Glutamatergic neuron (in vitro differentiated cells): Measurements from ENCODE around the gene SESN2. TPM values are rescaled to one million over a fixed set of nuclear protein-coding genes. Genes with fewer than 3 reads are reported as not detected.

Experiments used
- DNase-seq: peaks from one replicate; pipeline ENCODE4 v3.0.0; 2022
- H3K27ac Mint-ChIP-seq: one replicate; pipeline ENCODE4 v1.8.0; 2020; ENCODE audit warnings: mild to moderate bottlenecking, mixed read lengths, inconsistent platforms; ENCODE audit not compliant: unreplicated experiment
- H3K27me3 Mint-ChIP-seq: one replicate; pipeline ENCODE4 v1.8.0; 2020; ENCODE audit warnings: mild to moderate bottlenecking, moderate library complexity, mixed read lengths, inconsistent platforms; ENCODE audit not compliant: unreplicated experiment
- H3K36me3 Mint-ChIP-seq: one replicate; pipeline ENCODE4 v1.8.0; 2020; ENCODE audit warnings: mild to moderate bottlenecking, mixed read lengths, inconsistent platforms; ENCODE audit not compliant: unreplicated experiment
- H3K4me1 Mint-ChIP-seq: one replicate; pipeline ENCODE4 v1.8.0; 2020; ENCODE audit warnings: mild to moderate bottlenecking, low read depth, mixed read lengths, inconsistent platforms; ENCODE audit not compliant: unreplicated experiment
- H3K4me3 Mint-ChIP-seq: one replicate; pipeline ENCODE4 v1.8.0; 2020; ENCODE audit warnings: mild to moderate bottlenecking, mixed read lengths, inconsistent platforms; ENCODE audit not compliant: unreplicated experiment
- H3K9me3 Mint-ChIP-seq: one replicate; pipeline ENCODE4 v1.8.0; 2020; ENCODE audit warnings: mild to moderate bottlenecking, moderate library complexity, mixed read lengths, inconsistent platforms; ENCODE audit not compliant: unreplicated experiment
- CTCF ChIP-seq: fragments of 200-600 bp; sonication (generic); IDR thresholded peaks from one replicate; pipeline ENCODE4 v1.5.0; 2021; ENCODE audit not compliant: partially characterized antibody, unreplicated experiment
- long read RNA-seq: library from polyadenylated mRNA; unstranded; transcript quantifications from one replicate; pipeline ENCODE4 v2.0.0, GENCODE V29; 2020; ENCODE audit not compliant: unreplicated experiment
- total RNA-seq: library from RNA; stranded (reverse); fragmentation: NEBNext Ultra II Directional; extraction: Animal tissue kit (Norgen Biotek cat#: 25700); gene quantifications from one replicate; pipeline ENCODE4 v1.2.1, GENCODE V29; 2021; ENCODE audit not compliant: unreplicated experiment

Gene SESN2
- 57.2 TPM for total RNA-seq
- long read RNA-seq, transcript SESN2-201 (10 exons, 3,453 nt), result major isoform, 33 of 42 reads
- long read RNA-seq, partial matches to known transcripts, result 3 of 42 reads
- long read RNA-seq, other reads (novel, unspliced or antisense), result 6 of 42 reads

- DNase-seq, result peak; percentile 100
- H3K27ac Mint-ChIP-seq, result peak within 1 kb of the TSS; percentile 85
- H3K9me3 Mint-ChIP-seq, result peaks cover 11% of the 10 kb centered on the region
- no peaks in the 10 kb centered on the region for H3K36me3 Mint-ChIP-seq
- H3K4me1 Mint-ChIP-seq, result peaks cover 12% of the 10 kb centered on the region
- TF ChIP-seq CTCF, result no peak
- peaks cover 5% of the 10 kb centered on the region for H3K27me3 Mint-ChIP-seq
- peak within 1 kb of the TSS; percentile 71 for H3K4me3 Mint-ChIP-seq
These were observed at the start of gene SESN2 for GRCh38 chr1:28259252-28259933. Gene SESN2, plus strand, starts transcription at chr1:28259518. Its CDS starts 330 bp downstream, at chr1:28259848.

GRCh38 chr1:28209700-28210099, 49.6 kb upstream of the SESN2 start:
- Mint-ChIP-seq H3K4me1 (no peaks in the 10 kb centered on the region), H3K27ac (no peak overlapping the region), H3K27me3 (no peaks in the 10 kb centered on the region), H3K4me3 (no peak overlapping the region), H3K36me3 (no peaks in the 10 kb centered on the region), H3K9me3 (no peaks in the 10 kb centered on the region)
- DNase-seq, result no peak
- TF ChIP-seq CTCF, result no peak

- no peaks in the 10 kb centered on the region for H3K36me3 Mint-ChIP-seq
- TF ChIP-seq CTCF, result no peak
- H3K27ac Mint-ChIP-seq, result no peak overlapping the region
- H3K27me3 Mint-ChIP-seq, result no peaks in the 10 kb centered on the region
- H3K4me3 Mint-ChIP-seq, result no peak overlapping the region
- H3K4me1 Mint-ChIP-seq, result no peaks in the 10 kb centered on the region
- DNase-seq, result no peak
- no peaks in the 10 kb centered on the region for H3K9me3 Mint-ChIP-seq
These were observed 46.0 kb upstream of the SESN2 start for GRCh38 chr1:28213315-28213714.

- Mint-ChIP-seq H3K4me1 (peaks cover 9% of the 10 kb centered on the region), H3K4me3 (no peak overlapping the region), H3K36me3 (no peaks in the 10 kb centered on the region), H3K27ac (no peak overlapping the region), H3K9me3 (peaks cover 2% of the 10 kb centered on the region), H3K27me3 (no peaks in the 10 kb centered on the region)
- TF ChIP-seq CTCF, result no peak
- DNase-seq, result no peak
These were observed 30.2 kb upstream of the SESN2 start for GRCh38 chr1:28229089-28229488.

GRCh38 chr1:28229996-28230395, 29.3 kb upstream of the SESN2 start:
- TF ChIP-seq CTCF, result no peak
- no peak overlapping the region for H3K27ac Mint-ChIP-seq
- no peaks in the 10 kb centered on the region for H3K27me3 Mint-ChIP-seq
- DNase-seq, result no peak
- H3K4me1 Mint-ChIP-seq, result peaks cover 9% of the 10 kb centered on the region
- H3K9me3 Mint-ChIP-seq, result peaks cover 2% of the 10 kb centered on the region
- H3K36me3 Mint-ChIP-seq, result no peaks in the 10 kb centered on the region
- no peak overlapping the region for H3K4me3 Mint-ChIP-seq
